LNCaP clone FGC (cell line): ENCODE results near the gene UTF1.

Source experiments
- DNase-seq: peaks from one replicate; pipeline ENCODE4 v3.0.0-alpha.2; 2011; ENCODE audit warnings: low read depth
- H3K4me3 ChIP-seq: 2 replicates; pipeline ENCODE4 v1.5.1; 2011; ENCODE audit warnings: mild to moderate bottlenecking, low read depth, low read length, control low read depth
- TF ChIP-seq, protein P1 (sequence below): IDR thresholded peaks from 2 replicates; pipeline ENCODE4 v1.5.1; 2012; ENCODE audit warnings: mild to moderate bottlenecking; ENCODE audit not compliant: control insufficient read depth, insufficient read depth; ENCODE audit errors: extremely low read depth

UTF1 gene, protein sequence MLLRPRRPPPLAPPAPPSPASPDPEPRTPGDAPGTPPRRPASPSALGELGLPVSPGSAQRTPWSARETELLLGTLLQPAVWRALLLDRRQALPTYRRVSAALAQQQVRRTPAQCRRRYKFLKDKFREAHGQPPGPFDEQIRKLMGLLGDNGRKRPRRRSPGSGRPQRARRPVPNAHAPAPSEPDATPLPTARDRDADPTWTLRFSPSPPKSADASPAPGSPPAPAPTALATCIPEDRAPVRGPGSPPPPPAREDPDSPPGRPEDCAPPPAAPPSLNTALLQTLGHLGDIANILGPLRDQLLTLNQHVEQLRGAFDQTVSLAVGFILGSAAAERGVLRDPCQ

DNA sequence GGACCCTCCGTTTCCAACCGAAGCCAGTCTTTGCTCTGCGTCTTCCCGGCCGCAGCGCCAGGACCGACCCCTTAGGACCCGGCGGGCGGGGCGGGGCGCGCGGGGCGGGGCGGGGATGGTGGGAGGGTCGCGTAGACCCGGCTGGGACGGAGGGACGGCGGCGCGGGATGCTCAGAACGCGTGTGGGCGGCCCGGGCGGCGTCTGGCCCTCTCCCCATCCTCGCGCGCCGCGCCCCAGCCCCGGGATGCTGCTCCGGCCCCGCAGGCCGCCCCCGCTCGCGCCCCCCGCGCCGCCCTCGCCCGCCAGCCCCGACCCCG lies at the start of gene UTF1:
Gene UTF1 (plus strand): TSS at position 174 of the 318 bp plus-strand sequence. CDS start 72 bp downstream, at position 246.
- TF ChIP-seq, protein P1, sequence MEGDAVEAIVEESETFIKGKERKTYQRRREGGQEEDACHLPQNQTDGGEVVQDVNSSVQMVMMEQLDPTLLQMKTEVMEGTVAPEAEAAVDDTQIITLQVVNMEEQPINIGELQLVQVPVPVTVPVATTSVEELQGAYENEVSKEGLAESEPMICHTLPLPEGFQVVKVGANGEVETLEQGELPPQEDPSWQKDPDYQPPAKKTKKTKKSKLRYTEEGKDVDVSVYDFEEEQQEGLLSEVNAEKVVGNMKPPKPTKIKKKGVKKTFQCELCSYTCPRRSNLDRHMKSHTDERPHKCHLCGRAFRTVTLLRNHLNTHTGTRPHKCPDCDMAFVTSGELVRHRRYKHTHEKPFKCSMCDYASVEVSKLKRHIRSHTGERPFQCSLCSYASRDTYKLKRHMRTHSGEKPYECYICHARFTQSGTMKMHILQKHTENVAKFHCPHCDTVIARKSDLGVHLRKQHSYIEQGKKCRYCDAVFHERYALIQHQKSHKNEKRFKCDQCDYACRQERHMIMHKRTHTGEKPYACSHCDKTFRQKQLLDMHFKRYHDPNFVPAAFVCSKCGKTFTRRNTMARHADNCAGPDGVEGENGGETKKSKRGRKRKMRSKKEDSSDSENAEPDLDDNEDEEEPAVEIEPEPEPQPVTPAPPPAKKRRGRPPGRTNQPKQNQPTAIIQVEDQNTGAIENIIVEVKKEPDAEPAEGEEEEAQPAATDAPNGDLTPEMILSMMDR: no peak
- H3K4me3 ChIP-seq: no peak within 1 kb of the TSS
- no peak for DNase-seq

DNA sequence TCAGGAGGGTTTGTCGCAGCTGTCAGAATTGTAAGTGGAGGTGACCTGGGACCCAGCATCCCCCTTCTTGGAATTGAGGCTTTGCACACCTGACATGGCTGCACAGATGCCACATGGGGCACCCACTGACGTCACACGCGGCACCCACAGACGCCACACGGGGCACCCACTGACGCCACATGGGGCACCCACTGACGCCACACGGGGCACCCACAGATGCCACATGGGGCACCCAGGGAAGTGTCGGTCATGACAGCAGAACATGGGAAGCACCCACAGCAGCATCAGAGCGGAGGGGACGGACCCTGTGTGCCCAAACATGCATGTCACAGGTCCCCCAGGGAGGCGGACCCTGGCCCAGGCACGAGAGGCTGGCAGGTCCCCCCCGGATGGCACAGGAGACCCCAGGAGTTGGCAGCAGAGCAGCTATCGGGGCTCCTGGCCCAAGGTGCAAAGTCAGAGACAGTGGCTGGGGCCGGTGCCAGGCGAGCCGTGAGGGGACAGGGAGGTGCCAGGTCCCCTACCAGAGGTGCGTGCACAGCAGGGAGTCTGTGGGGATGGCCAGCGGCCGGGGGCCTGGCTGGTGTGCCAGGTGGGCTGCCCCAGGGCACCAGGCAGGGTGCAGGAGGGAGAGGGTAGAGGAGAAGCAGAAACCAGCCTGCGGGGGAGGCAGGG lies 48.9 kb upstream of the UTF1 start:
- DNase-seq: no peak
- no peak overlapping the region for H3K4me3 ChIP-seq
- TF ChIP-seq, protein P1: no peak

DNA sequence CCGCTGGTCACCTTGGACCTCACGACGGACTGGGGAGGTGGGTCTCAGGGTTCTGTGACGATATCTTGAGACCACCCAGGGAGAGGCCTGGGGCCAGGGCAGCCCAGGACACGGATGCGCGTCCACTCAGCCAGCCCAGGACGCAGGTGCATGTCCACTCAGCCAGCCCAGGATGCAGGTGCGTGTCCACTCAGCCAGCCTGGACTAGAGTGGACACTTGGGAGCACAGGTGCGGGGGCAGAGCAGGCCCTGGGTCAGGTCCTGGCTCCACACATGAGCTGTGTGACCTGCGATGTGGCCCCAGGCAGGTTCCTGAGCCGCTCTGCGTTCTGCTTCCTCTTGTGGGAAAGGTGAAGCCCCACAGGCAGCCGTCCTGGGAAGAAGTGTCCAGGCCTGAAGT lies 47.8 kb upstream of the UTF1 start:
- H3K4me3 ChIP-seq: no peak overlapping the region
- DNase-seq: no peak
- TF ChIP-seq, protein P1: no peak

DNA sequence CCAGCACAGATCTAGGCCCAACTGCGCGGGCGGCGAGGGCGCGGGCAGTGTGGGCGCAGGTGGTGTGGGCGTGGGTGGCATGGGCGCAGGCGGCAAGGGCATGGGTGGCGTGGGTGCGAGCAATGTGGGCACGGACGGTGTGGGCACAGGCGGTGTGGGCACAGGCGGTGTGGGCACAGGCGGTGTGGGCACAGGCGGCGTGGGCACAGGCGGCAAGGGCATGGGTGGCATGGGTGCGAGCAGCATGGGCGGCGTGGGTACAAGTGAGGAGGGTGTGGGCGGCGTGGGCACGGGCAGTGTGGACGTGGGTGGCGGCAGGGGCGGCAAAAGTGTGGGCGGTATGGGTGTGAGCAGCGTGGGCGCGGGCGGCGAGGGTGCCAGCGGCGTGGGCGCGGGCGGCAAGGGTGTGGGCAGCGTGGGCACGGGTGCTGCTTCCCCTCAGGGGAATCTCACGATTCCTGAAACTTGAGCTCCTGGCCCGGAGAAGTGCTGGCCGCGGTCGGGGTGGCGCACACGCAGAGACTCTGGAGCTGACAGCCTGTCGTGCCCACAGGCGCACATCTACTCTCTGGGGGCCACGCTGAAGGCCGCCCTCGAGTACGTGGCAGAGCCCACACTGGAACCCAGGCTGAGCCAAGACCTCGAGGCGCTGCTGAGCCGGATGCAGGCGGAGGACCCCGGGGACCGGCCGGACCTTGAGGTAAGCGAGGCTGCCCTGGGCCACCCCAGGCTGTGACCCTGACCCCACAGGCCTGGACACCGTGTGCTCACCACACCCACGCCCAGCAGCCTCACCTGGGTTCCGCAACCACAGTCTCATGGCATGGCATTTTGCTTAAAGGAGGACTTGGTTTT lies 47.0 kb upstream of the UTF1 start:
- no peak overlapping the region for H3K4me3 ChIP-seq
- TF ChIP-seq, protein P1: no peak
- no peak for DNase-seq

DNA sequence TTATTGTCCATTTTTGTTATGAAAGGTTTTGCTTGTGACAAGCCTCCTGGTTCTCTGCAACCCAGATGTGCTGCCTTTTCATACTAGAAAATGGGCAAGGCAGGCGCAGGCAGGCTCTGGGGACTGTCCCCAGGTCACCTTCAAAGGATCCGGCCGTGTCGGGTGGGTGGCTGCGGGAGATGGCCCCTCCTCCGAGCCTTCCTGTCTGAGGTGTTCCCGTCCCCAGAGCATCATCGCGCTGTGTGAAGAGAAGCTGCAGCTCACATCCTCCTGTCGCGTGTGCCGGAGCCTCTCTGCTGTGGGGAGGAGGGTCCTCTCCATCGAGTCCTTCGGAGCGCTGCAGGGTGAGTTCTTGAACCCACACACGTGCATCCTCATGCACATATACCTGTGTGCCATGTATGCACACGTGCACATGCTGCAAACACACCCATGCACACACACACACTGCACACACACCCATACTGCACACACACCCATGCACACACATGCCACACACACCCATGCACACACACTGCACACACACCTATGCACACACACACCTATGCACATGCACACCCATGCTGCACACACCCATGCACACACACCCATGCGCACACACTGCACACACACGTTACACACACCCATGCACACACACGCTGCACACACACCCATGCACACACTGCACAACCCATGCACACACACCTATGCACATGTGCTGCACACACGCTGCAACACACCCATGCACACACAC lies 46.2 kb upstream of the UTF1 start:
- H3K4me3 ChIP-seq: no peak overlapping the region
- TF ChIP-seq, protein P1: no peak
- DNase-seq: no peak

DNA sequence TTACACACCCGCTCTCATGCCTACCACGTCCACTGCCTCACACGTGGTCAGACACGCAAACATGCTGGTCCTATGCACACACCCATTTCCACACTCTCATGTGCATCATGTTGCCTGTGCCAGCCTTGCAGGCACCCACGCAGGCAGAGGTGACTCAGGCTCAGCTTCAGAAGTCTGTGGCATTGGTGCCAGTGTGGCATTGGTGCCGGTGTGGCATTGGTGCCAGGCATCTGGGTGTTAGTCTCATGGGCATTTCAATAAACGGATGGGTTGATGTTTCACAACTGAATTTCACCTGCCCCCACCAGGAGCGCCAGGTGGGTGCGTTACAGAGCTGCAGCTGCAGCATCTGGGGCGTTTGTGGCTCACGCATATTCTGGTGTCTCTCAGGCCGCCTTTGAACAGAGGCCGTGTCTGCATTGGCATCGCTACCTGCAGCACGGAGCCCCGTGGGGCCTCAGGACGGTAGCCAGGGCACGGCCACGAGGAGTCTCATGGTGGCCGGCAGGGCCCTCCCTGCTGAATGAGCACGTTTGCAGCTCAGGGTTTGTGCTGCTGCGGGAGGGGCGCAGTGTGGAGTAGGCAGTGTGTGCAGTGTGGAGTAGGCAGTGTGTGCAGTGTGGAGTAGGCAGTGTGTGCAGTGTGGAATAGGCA lies 45.3 kb upstream of the UTF1 start:
- no peak overlapping the region for H3K4me3 ChIP-seq
- TF ChIP-seq, protein P1: no peak
- no peak for DNase-seq
